Ovary (tissue), 3 donors: Measurements from ENCODE around the gene STK39.

Source experiments
- EP300 ChIP-seq: sonication (generic); formaldehyde crosslinking; IDR thresholded peaks from one replicate; pipeline ENCODE4 v1.6.1; 2017; ENCODE audit warnings: antibody characterized with exemption
- TF ChIP-seq, protein P1 (sequence below), 3 donors: fragments of 450-650 bp in 2 of 3; fragments of 200-600 bp in 1 of 3; IDR thresholded peaks; one replicate each; pipeline versions ENCODE4 v1.5.1 to v1.8.0; 2016 to 2022; ENCODE audit warnings: antibody characterized with exemption in 3 of 3, mild to moderate bottlenecking in 1 of 3
- donor health status: DM: no; HTN: no; CAD: no.

DNA sequence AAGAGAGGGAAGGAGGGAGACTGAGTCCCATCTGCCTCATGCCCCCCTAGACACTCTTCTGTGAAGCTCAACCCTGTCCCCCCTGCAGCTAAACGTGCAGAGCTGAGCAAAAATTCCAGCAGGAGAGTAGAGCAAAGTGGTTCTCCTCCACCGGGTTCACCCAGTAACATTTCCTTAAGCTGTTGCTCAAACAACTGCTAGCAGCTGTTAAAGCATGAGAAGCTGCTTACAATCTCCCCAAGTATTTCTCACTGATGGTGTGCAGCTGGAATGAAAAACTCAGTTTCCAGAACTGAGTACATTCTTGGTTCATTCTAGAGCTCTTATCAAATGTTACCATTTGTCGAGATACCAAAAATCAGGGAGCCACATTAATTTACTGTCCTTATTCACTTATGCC, 92.3 kb downstream of the STK39 start:
- TF ChIP-seq, protein P1, sequence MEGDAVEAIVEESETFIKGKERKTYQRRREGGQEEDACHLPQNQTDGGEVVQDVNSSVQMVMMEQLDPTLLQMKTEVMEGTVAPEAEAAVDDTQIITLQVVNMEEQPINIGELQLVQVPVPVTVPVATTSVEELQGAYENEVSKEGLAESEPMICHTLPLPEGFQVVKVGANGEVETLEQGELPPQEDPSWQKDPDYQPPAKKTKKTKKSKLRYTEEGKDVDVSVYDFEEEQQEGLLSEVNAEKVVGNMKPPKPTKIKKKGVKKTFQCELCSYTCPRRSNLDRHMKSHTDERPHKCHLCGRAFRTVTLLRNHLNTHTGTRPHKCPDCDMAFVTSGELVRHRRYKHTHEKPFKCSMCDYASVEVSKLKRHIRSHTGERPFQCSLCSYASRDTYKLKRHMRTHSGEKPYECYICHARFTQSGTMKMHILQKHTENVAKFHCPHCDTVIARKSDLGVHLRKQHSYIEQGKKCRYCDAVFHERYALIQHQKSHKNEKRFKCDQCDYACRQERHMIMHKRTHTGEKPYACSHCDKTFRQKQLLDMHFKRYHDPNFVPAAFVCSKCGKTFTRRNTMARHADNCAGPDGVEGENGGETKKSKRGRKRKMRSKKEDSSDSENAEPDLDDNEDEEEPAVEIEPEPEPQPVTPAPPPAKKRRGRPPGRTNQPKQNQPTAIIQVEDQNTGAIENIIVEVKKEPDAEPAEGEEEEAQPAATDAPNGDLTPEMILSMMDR (IDR thresholded peaks at IDR 0.05): no peak
- no peak for TF ChIP-seq EP300
